Tibial artery (tissue), 4 donors: ENCODE data around the gene MAPK4.

Experiments
- DNase-seq, 2 donors: peaks; one replicate each; pipeline ENCODE4 v3.0.0-alpha.2; 2019
- H3K27ac ChIP-seq, 2 donors: fragments of 200-600 bp; sonication (generic) in 1 of 2; 1 replicate in 1 of 2; 2 replicates in 1 of 2; pipeline ENCODE4 v1.5.1; 2018 to 2019; ENCODE audit warnings: mild to moderate bottlenecking in 1 of 2
- H3K27me3 ChIP-seq, 2 donors: fragments of 200-600 bp; sonication (generic) in 1 of 2; one replicate each; pipeline versions ENCODE4 v1.5.1 to v1.6.0; 2016 to 2019
- H3K36me3 ChIP-seq, 3 donors: fragments of 200-600 bp; sonication (generic) in 2 of 3; one replicate each; pipeline ENCODE4 v1.5.1; 2016 to 2019; ENCODE audit warnings: mild to moderate bottlenecking in 2 of 3
- H3K4me1 ChIP-seq, 4 donors: fragments of 200-600 bp; sonication (generic) in 2 of 4; 1 replicate in 3 of 4; 2 replicates in 1 of 4; pipeline ENCODE4 v1.5.1; 2016 to 2019
- H3K4me3 ChIP-seq, 2 donors: fragments of 200-600 bp; sonication (generic) in 1 of 2; 1 replicate in 1 of 2; 2 replicates in 1 of 2; pipeline ENCODE4 v1.5.1; 2018 to 2019; ENCODE audit warnings: mild to moderate bottlenecking in 2 of 2
- H3K9me3 ChIP-seq, 3 donors: fragments of 200-600 bp; sonication (generic) in 1 of 3; one replicate each; pipeline ENCODE4 v1.5.1; 2016 to 2019
- intact Hi-C: fragments of 100-400 bp; cut with DNase I; formaldehyde crosslinking; loops from one replicate; pipeline ENCODE4 v1.15.0; 2023; ENCODE audit warnings: low total_unique reads
- TF ChIP-seq, protein P1 (sequence below), 2 experiments: fragments of 200-600 bp in 1 of 2; fragments of 450-650 bp in 1 of 2; IDR thresholded peaks; one replicate each; pipeline ENCODE4 v1.5.1; 2017 to 2019; ENCODE audit warnings: antibody characterized with exemption in 2 of 2, mild to moderate bottlenecking in 1 of 2, moderate library complexity in 1 of 2

MAPK4 gene

DNA sequence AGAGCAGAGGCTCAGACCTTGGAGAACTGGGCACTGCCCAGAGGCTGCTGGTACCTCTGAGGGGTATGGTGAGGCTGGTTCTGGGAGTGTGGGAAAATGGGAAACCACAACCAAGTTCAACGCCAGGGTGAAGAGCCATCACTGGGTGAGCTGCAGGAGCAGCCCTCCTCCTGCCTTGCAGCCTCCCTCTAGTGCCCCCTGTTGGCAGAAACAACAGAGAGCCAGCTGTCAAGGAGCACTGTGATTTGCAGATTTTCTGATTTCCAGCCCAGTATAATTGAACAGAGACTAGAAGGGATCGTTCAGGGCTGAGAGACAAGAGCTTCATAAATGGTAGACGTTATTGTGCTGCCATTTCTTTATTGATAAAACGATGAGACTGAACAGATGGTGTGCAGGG is 50.5 kb downstream of the MAPK4 start:
- Histone ChIP-seq H3K36me3 (no peaks in the 10 kb centered on the region), H3K27ac (no peak overlapping the region), H3K4me1 (peaks cover 0 to 8% (median 1%) of the 10 kb centered on the region in 4 donors), H3K4me3 (no peak overlapping the region), H3K9me3 (no peaks in the 10 kb centered on the region), H3K27me3 (no peaks in the 10 kb centered on the region)
- TF ChIP-seq, protein P1, sequence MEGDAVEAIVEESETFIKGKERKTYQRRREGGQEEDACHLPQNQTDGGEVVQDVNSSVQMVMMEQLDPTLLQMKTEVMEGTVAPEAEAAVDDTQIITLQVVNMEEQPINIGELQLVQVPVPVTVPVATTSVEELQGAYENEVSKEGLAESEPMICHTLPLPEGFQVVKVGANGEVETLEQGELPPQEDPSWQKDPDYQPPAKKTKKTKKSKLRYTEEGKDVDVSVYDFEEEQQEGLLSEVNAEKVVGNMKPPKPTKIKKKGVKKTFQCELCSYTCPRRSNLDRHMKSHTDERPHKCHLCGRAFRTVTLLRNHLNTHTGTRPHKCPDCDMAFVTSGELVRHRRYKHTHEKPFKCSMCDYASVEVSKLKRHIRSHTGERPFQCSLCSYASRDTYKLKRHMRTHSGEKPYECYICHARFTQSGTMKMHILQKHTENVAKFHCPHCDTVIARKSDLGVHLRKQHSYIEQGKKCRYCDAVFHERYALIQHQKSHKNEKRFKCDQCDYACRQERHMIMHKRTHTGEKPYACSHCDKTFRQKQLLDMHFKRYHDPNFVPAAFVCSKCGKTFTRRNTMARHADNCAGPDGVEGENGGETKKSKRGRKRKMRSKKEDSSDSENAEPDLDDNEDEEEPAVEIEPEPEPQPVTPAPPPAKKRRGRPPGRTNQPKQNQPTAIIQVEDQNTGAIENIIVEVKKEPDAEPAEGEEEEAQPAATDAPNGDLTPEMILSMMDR (IDR thresholded peaks at IDR 0.05), result no peak
- intact Hi-C loops, result no loop called here
- DNase-seq, result no peak

DNA sequence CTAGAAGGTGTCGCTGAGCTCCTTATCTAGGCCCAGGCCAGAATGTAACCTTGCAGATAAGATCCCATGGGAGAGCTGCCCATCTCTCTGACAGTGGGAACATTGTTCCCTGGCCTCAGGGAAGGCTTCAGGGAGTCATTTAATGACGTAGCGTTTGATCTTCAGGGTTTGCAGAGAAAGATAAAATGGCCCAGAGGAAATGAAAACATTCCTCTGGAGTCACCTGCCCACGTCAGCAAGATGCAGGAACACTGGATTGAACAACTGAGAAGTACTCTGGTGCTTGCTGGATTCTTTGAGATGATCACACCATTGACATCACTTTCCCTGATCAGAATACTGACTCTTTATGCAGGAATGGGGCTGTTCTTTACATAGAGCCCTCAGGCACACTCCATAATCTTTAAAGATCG is 51.6 kb downstream of the MAPK4 start:
- TF ChIP-seq, protein P1 (IDR thresholded peaks at IDR 0.05), result no peak
- no peak for DNase-seq
- peaks cover 0 to 5% (median 1%) of the 10 kb centered on the region in 4 donors for H3K4me1 ChIP-seq
- no peaks in the 10 kb centered on the region for H3K36me3 ChIP-seq
- intact Hi-C loops, result no loop called here
- no peaks in the 10 kb centered on the region for H3K9me3 ChIP-seq
- H3K4me3 ChIP-seq, result no peak overlapping the region
- H3K27ac ChIP-seq, result no peak overlapping the region
- H3K27me3 ChIP-seq, result no peaks in the 10 kb centered on the region

DNA sequence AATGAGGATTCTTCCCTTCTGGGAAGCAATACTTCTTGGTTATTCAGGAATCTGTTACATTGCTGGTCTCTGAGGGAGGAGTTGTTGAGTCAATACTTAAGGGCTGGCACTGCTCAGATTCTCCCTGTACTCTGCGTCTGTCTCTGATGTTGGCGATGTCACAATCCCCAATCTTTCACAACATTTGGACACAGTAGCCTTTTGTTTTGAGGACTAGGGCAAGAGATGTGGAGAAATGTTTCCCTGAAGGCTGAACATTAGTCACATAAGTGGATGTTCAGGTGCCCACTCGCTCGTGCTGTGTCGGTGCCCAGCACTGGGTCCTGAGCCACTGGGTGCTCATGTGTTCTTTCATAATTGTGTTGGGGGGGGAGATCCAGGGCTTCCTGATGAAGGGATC is 55.0 kb downstream of the MAPK4 start:
- Histone ChIP-seq H3K27me3 (no peaks in the 10 kb centered on the region), H3K4me3 (no peak overlapping the region), H3K9me3 (no peaks in the 10 kb centered on the region), H3K36me3 (no peaks in the 10 kb centered on the region), H3K27ac (no peak overlapping the region), H3K4me1 (peaks cover 0 to 10% (median 5%) of the 10 kb centered on the region in 4 donors)
- TF ChIP-seq, protein P1 (IDR thresholded peaks at IDR 0.05), result no peak
- peak in 1 of 2 donors; percentile 69 for DNase-seq
- intact Hi-C loops, result no loop called here

DNA sequence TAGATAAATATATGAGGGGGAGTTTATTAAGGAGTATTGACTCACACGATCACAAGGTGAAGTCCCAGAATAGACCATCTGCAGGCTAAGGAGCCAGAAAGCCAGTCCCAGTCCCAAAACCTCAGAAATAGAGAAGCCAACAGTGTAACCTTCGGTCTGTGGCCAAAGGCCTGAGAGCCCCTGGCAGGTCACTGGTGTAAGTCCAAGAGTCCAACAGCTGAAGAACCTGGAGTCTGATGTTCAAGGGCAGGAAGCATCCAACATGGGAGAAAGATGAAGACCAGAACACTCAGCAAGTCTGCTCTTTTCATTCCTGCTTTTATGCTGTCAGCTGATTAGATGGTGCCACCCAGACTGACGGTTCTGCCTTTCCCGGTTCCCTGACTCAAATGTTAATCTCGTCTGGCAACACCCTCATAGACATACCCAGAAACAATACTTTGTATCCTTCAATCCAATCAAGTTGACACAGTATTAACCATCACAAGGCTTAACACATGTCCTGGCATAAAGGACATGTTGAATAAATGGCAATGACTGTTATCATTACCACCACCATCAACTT is 56.7 kb downstream of the MAPK4 start:
- intact Hi-C loops, result no loop called here
- no peaks in the 10 kb centered on the region for H3K36me3 ChIP-seq

DNA sequence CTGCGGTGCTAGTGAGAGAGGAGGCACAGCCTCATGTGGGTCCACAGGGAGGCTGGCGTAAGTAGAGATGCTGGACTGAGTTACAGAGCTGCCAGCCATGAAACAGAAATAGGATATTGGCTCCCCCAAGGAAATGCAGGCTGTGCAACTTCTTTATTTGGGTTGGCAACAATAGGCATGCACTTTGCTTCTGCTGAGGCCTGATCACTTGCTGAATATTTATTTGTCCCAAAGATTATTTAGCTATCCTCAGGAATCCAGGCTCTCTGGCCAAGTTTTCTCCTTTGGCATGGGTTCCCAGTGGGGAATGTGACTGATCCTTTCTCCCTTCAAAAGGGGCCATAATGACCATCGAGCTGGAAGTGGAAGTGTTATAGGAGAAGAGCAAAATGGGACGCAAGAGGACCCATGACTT is 60.0 kb downstream of the MAPK4 start:
- Histone ChIP-seq H3K27ac (peak overlapping the region; percentile 64 to 74), H3K4me3 (no peak overlapping the region), H3K4me1 (peaks cover 0 to 49% (median 14%) of the 10 kb centered on the region in 4 donors), H3K27me3 (no peaks in the 10 kb centered on the region), H3K36me3 (no peaks in the 10 kb centered on the region), H3K9me3 (no peaks in the 10 kb centered on the region)
- DNase-seq, result peak; percentile 39 to 81
- intact Hi-C loops, result no loop called here
- TF ChIP-seq, protein P1 (IDR thresholded peaks at IDR 0.05), result no peak

More for the DNA sequence above, 56.7 kb downstream of the MAPK4 start:
- TF ChIP-seq, protein P1 (IDR thresholded peaks at IDR 0.05), result no peak
- H3K4me3 ChIP-seq, result no peak overlapping the region
- no peaks in the 10 kb centered on the region for H3K27me3 ChIP-seq
- peaks cover 0 to 27% (median 7%) of the 10 kb centered on the region in 4 donors for H3K4me1 ChIP-seq
- H3K9me3 ChIP-seq, result no peaks in the 10 kb centered on the region
- no peak for DNase-seq
- H3K27ac ChIP-seq, result no peak overlapping the region
